H9 (cell line): ENCODE results near the gene LMF1. TPM values are rescaled to one million over a fixed set of nuclear protein-coding genes. Genes with fewer than 3 reads are reported as not detected.

Source experiments
- DNase-seq: peaks from one replicate; pipeline ENCODE4 v3.0.0-alpha.2; 2017
- H2AFZ ChIP-seq: one replicate; pipeline ENCODE4 v1.6.1; 2013; ENCODE audit warnings: mild to moderate bottlenecking, low read length, control low read depth, moderate library complexity
- H2AK5ac ChIP-seq: 2 replicates; pipeline ENCODE4 v1.6.1; 2013; ENCODE audit warnings: low read length, control low read depth, mixed read lengths; ENCODE audit not compliant: insufficient read length
- H2BK120ac ChIP-seq: one replicate; pipeline ENCODE4 v1.6.1; 2013; ENCODE audit warnings: low read depth, mild to moderate bottlenecking, low read length, control low read depth, inconsistent platforms; ENCODE audit not compliant: poor library complexity, severe bottlenecking
- H2BK12ac ChIP-seq: 2 replicates; pipeline ENCODE4 v1.6.1; 2013; ENCODE audit warnings: low read length, control low read depth, mixed read lengths, low read depth; ENCODE audit not compliant: insufficient read length
- H2BK15ac ChIP-seq: 2 replicates; pipeline ENCODE4 v1.6.1; 2013; ENCODE audit warnings: low read depth, low read length, control low read depth
- H2BK20ac ChIP-seq: one replicate; pipeline ENCODE4 v1.6.1; 2013; ENCODE audit warnings: low read depth, mild to moderate bottlenecking, low read length, control low read depth, inconsistent platforms; ENCODE audit not compliant: poor library complexity, severe bottlenecking
- H2BK5ac ChIP-seq: 2 replicates; pipeline ENCODE4 v1.6.1; 2013; ENCODE audit warnings: low read length, control low read depth, mixed read lengths; ENCODE audit not compliant: insufficient read length
- H3K14ac ChIP-seq: 2 replicates; pipeline ENCODE4 v1.6.1; 2013; ENCODE audit warnings: low read length, control low read depth; ENCODE audit not compliant: insufficient read depth
- H3K18ac ChIP-seq: 2 replicates; pipeline ENCODE4 v1.6.1; 2013; ENCODE audit warnings: low read depth, mild to moderate bottlenecking, mixed read lengths, low read length, control low read depth; ENCODE audit not compliant: insufficient read length
- H3K23ac ChIP-seq: 2 replicates; pipeline ENCODE4 v1.6.1; 2013; ENCODE audit warnings: low read length, control low read depth, mixed read lengths, low read depth; ENCODE audit not compliant: insufficient read length
- H3K23me2 ChIP-seq: 2 replicates; pipeline ENCODE4 v1.6.1; 2013; ENCODE audit warnings: low read depth, mild to moderate bottlenecking, mixed read lengths, low read length, control low read depth; ENCODE audit not compliant: insufficient read length, poor library complexity, severe bottlenecking
- H3K27ac ChIP-seq: 2 replicates; pipeline ENCODE4 v1.5.1; 2013; ENCODE audit warnings: low read length, control low read depth, mixed read lengths, low read depth; ENCODE audit not compliant: insufficient read length
- H3K27me3 ChIP-seq: 2 replicates; pipeline ENCODE4 v1.6.1; 2013; ENCODE audit warnings: low read length, control low read depth, inconsistent platforms; ENCODE audit not compliant: insufficient read depth
- H3K4ac ChIP-seq: 2 replicates; pipeline ENCODE4 v1.6.1; 2013; ENCODE audit warnings: low read depth, mild to moderate bottlenecking, control low read depth, inconsistent platforms, low read length, moderate library complexity
- H3K4me1 ChIP-seq: 2 replicates; pipeline ENCODE4 v1.6.1; 2013; ENCODE audit warnings: low read length, control low read depth, inconsistent platforms; ENCODE audit not compliant: insufficient read depth
- H3K4me2 ChIP-seq: 2 replicates; pipeline ENCODE4 v1.6.1; 2013; ENCODE audit warnings: low read length, control low read depth, mixed read lengths; ENCODE audit not compliant: insufficient read length, insufficient read depth
- H3K56ac ChIP-seq: 2 replicates; pipeline ENCODE4 v1.6.1; 2013; ENCODE audit warnings: low read depth, mild to moderate bottlenecking, mixed read lengths, low read length, control low read depth; ENCODE audit not compliant: insufficient read length
- H3K79me1 ChIP-seq: 2 replicates; pipeline ENCODE4 v1.6.1; 2013; ENCODE audit warnings: low read depth, mild to moderate bottlenecking, moderate library complexity, low read length, control low read depth, inconsistent platforms; ENCODE audit not compliant: insufficient read depth, poor library complexity, severe bottlenecking
- H3K79me2 ChIP-seq: 2 replicates; pipeline ENCODE4 v1.6.1; 2013; ENCODE audit warnings: low read length, control low read depth, inconsistent platforms; ENCODE audit not compliant: insufficient read depth
- H3K9ac ChIP-seq: 2 replicates; pipeline ENCODE4 v1.6.1; 2013; ENCODE audit warnings: low read length, control low read depth, mixed read lengths; ENCODE audit not compliant: insufficient read length; ENCODE audit errors: extremely low read depth
- H3K9me3 ChIP-seq: one replicate; pipeline ENCODE4 v1.6.1; 2013; ENCODE audit warnings: low read depth, low read length, inconsistent platforms; ENCODE audit not compliant: control insufficient read depth
- H3T11ph ChIP-seq: one replicate; pipeline ENCODE4 v1.6.1; 2013; ENCODE audit warnings: mild to moderate bottlenecking, low read length, control low read depth, inconsistent platforms
- H4K20me1 ChIP-seq: one replicate; pipeline ENCODE4 v1.6.1; 2013; ENCODE audit not compliant: control insufficient read depth, insufficient read length, insufficient read depth
- H4K5ac ChIP-seq: 2 replicates; pipeline ENCODE4 v1.6.1; 2013; ENCODE audit warnings: low read depth, mild to moderate bottlenecking, mixed read lengths, low read length, control low read depth; ENCODE audit not compliant: insufficient read length
- H4K8ac ChIP-seq: replicated peaks from 2 replicates; pipeline ENCODE4 v1.6.1; 2013; ENCODE audit warnings: low read length, control low read depth, mixed read lengths, low read depth; ENCODE audit not compliant: insufficient read length
- H4K91ac ChIP-seq: 2 replicates; pipeline ENCODE4 v1.6.1; 2013; ENCODE audit warnings: low read depth, mild to moderate bottlenecking, moderate library complexity, mixed read lengths, low read length, control low read depth; ENCODE audit not compliant: insufficient read length
- H3K27ac Mint-ChIP-seq, 3 experiments: 2 replicates in 2 of 3; 3 replicates in 1 of 3; pipeline ENCODE4 v1.8.0; 2020 to 2021; ENCODE audit warnings: mixed read lengths in 3 of 3, mild to moderate bottlenecking in 1 of 3, moderate library complexity in 1 of 3
- H3K27me3 Mint-ChIP-seq: 2 replicates; pipeline ENCODE4 v1.8.0; 2021; ENCODE audit warnings: low read depth, mild to moderate bottlenecking, moderate library complexity, mixed read lengths
- H3K36me3 Mint-ChIP-seq, 3 experiments: 2 replicates in 2 of 3; 3 replicates in 1 of 3; pipeline ENCODE4 v1.8.0; 2020 to 2021; ENCODE audit warnings: low read depth in 3 of 3, mixed read lengths in 3 of 3; ENCODE audit not compliant: insufficient read depth in 1 of 3
- H3K4me1 Mint-ChIP-seq, 2 experiments: 2 replicates each; pipeline ENCODE4 v1.8.0; 2020; ENCODE audit warnings: mixed read lengths in 2 of 2
- H3K4me3 Mint-ChIP-seq, 2 experiments: 2 replicates in 1 of 2; 3 replicates in 1 of 2; pipeline ENCODE4 v1.8.0; 2020 to 2021; ENCODE audit warnings: mild to moderate bottlenecking in 2 of 2, mixed read lengths in 2 of 2, moderate library complexity in 1 of 2
- H3K9me3 Mint-ChIP-seq, 2 experiments: 2 replicates in 1 of 2; 3 replicates in 1 of 2; pipeline ENCODE4 v1.8.0; 2020; ENCODE audit warnings: mild to moderate bottlenecking in 2 of 2, mixed read lengths in 2 of 2, moderate library complexity in 1 of 2
- CTCF ChIP-seq: fragments of 200-600 bp; sonication (generic); conservative IDR thresholded peaks from 3 replicates; pipeline ENCODE4 v1.8.0; 2021; ENCODE audit warnings: antibody characterized with exemption, mild to moderate bottlenecking
- WGBS: extraction: QIAGEN DNeasy Blood & Tissue Kit; methylation state at CpG from one replicate; pipeline ENCODE4 v1.1.7; 2013; ENCODE audit warnings: missing lambda C conversion rate, low lambda C conversion rate, mixed read lengths; ENCODE audit not compliant: insufficient read length; ENCODE audit errors: extremely low coverage; 5-methylcytosine and 5-hydroxymethylcytosine counted together
- total RNA-seq: library from RNA; stranded (reverse); gene quantifications from 2 replicates; pipeline ENCODE4 v1.2.1, GENCODE V29; 2021

LMF1 gene
- total RNA-seq, 1 experiment from 2014 or later: 7.1 TPM

- no peak overlapping the region for H3K56ac ChIP-seq
- no peak overlapping the region for H3K4me3 Mint-ChIP-seq
- H3K27ac Mint-ChIP-seq: no peak overlapping the region
- no peak overlapping the region for H2BK120ac ChIP-seq
- H3K79me1 ChIP-seq: no peaks in the 10 kb centered on the region
- H3K79me2 ChIP-seq: no peaks in the 10 kb centered on the region
- no peak overlapping the region for H4K8ac ChIP-seq
- no peak overlapping the region for H2AFZ ChIP-seq
- peaks cover 0 to 6% of the 10 kb centered on the region in 2 experiments; a peak in 2 of 5 replicates for H3K9me3 Mint-ChIP-seq
- no peak for TF ChIP-seq CTCF
- no peak overlapping the region for H3K18ac ChIP-seq
- no peaks in the 10 kb centered on the region for H3K4me1 ChIP-seq
- H4K20me1 ChIP-seq: no peaks in the 10 kb centered on the region
- H2AK5ac ChIP-seq: no peak overlapping the region
- no peak overlapping the region for H2BK20ac ChIP-seq
- no peak overlapping the region for H3T11ph ChIP-seq
- H3K36me3 Mint-ChIP-seq: peaks cover 0 to 2% (median 0%) of the 10 kb centered on the region in 3 experiments; a peak in 1 of 7 replicates
- no peak overlapping the region for H3K4me2 ChIP-seq
- peaks cover 11% of the 10 kb centered on the region for H3K23me2 ChIP-seq
- H2BK15ac ChIP-seq: no peak overlapping the region
- peaks cover 50% of the 10 kb centered on the region for H3K27me3 Mint-ChIP-seq
- no CpG with 5 or more reads among the region's 26 CpGs for WGBS
- no peak overlapping the region for H4K91ac ChIP-seq
- H3K27ac ChIP-seq: no peak overlapping the region
- no peaks in the 10 kb centered on the region for H3K9me3 ChIP-seq
- H3K27me3 ChIP-seq: peaks cover 4% of the 10 kb centered on the region; the same call in 1 of the 2 replicates
- H3K4me1 Mint-ChIP-seq: peaks cover 3 to 14% of the 10 kb centered on the region in 2 experiments; a peak in 3 of 4 replicates
- DNase-seq: no peak
- H3K23ac ChIP-seq: no peak overlapping the region
- no peak overlapping the region for H3K9ac ChIP-seq
- no peak overlapping the region for H2BK5ac ChIP-seq
- no peak overlapping the region for H2BK12ac ChIP-seq
- no peak overlapping the region for H4K5ac ChIP-seq
- H3K14ac ChIP-seq: no peak overlapping the region
- H3K4ac ChIP-seq: no peak overlapping the region
Observed at GRCh38 chr16:974611-975261, 4.0 kb upstream of the LMF1 start.
